Myocyte (in vitro differentiated cells): ENCODE results near the gene KCNQ2. TPM values are rescaled to one million over a fixed set of nuclear protein-coding genes. Genes with fewer than 3 reads are reported as not detected.
"Not testable (repeated sequence)": the region's sequence is repeated elsewhere in the genome, so short reads cannot be mapped to it uniquely, and the experiment has no call there.

Experiments
- DNase-seq: peaks from one replicate; pipeline ENCODE4 v3.0.0-alpha.2; 2012; ENCODE audit warnings: low read depth
- total RNA-seq: library from RNA; depleted of rRNA; stranded (reverse); fragments of >200 nt; gene quantifications from 2 replicates; pipeline ENCODE4 v1.2.3, GENCODE V29; 2014

Gene KCNQ2
- total RNA-seq, 1 donor from 2014 or later = not detected

DNA sequence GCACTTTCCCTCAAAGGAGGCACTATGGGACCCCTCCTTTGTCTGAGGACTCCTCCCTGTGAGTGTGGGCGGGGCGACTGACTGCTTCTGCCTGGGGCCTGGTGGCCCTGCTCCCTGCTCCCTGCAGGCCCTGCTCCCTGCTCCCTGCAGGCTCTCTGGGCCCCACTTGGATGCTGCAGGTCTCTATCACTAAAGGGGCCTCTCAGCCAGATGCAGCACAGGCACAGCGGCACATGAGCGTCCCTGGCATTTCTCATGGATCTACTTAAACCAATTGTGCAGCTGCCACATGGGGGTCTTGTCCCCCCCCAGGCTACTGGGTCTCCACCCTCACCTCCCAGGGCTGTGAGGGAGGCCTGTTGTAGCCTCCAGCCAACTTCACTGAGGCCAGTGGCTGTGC, 18.6 kb upstream of the KCNQ2 start:
- no peak for DNase-seq

DNA sequence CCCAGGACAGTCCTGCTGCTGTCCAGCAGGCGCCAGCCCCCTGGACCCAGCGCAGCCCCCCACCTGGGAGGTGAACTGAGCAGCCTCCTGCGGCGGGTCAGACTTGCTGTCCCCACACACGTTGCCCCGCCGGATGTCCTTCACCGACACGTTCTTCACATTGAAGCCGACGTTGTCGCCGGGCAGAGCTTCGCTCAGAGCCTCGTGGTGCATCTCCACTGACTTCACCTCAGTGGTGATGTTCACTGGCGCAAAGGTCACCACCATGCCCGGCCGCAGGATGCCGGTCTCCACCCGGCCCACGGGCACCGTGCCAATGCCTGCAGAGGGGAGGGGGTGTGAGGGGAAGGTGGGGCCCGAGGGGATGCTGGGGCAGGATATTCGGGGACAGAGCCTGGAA, 18.0 kb upstream of the KCNQ2 start:
- no peak for DNase-seq

DNA sequence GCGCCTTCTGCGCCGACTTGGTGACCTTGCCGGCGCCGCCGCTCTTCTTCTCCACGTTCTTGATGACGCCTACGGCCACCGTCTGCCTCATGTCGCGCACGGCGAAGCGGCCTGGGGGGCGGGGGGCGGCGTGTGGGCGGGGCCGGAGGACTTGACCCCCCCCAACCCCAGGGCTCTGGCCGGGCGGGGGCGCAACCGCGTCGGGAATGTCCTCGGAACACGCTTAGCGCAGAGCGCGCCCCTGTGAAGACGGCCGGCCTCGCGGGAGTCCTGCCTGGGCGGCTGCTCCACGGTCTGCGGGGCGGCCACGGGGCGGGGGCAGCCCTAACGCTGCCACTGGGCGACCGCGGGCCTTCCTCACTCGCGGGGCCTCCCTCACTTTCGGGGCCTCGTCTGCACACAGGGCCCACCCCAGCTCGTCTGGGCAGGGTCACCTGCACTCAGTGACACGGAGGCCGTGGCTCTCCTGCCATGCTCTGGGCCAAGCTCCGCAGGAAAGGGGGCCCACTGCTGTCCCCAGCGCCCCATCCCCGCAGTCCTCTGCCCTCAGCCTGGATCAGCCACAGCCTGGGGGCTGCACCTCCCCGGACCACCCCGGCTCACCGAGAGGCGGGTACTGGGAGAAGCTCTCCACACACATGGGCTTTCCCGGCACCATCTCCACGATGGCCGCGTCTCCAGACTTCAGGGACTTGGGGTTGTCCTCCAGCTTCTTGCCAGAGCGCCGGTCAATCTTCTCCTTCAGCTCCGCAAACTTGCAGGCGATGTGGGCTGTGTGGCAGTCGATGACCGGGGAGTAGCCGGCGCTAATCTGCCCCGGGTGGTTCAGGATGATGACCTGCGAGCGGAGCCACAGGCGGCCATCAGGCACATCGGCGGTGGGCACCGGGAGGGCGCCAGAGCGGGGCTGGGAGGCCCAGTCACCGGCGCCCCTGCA, 16.1 kb upstream of the KCNQ2 start:
- DNase-seq = no peak

DNA sequence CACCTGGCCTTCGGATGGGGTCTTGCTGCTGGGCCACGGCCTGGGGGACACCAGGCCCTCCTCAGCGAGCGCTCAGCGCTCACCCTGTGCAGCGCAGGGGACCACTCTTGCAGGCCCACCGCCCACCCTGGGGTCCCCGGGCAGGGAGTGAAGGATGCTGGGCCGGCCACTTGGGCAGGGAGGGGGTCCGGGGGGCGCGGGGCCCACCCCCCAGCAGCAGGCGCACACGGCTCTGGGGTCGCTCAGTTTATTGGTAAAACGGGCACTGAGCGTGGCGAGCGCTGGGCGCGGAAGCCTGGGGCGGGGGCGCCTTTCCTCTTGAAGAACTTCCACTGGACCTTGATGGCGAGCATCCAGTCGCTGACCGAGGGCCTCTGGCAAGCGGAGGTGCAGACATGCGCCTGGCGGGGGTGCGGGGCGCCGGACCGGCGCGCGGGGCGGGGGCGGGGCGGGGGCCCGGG, 15.4 kb upstream of the KCNQ2 start:
- DNase-seq = no peak

DNA sequence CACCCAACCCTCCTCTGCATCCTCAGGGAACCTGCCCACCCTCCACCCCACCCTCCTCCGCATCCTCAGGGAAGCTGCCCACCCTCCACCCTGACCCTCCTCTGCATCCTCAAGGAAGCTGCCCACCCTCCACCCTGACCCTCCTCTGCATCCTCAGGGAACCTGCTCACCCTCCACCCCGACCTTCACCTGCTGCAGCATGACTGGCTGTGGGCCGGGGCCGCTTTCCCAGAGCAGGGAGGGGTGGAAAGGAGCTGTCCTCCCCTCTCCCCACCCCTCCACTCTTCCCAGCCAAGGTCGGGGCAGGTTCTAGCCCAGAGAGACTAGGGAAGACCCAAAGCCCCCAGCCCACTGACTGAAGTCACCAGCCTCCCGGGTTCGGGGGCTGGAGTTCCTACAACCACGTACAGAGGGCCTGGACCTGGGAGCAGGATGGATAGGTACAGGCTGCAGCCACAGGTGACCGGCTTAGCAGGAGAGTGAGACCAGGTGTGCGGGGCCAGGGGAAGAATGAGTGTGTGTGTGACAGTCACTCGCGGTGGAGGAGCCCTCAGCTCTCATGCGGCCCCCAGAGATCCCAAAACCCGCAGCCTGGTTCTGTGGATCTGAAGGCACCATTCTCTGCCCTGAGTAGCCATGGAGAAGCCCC, 14.8 kb upstream of the KCNQ2 start:
- no peak for DNase-seq

DNA sequence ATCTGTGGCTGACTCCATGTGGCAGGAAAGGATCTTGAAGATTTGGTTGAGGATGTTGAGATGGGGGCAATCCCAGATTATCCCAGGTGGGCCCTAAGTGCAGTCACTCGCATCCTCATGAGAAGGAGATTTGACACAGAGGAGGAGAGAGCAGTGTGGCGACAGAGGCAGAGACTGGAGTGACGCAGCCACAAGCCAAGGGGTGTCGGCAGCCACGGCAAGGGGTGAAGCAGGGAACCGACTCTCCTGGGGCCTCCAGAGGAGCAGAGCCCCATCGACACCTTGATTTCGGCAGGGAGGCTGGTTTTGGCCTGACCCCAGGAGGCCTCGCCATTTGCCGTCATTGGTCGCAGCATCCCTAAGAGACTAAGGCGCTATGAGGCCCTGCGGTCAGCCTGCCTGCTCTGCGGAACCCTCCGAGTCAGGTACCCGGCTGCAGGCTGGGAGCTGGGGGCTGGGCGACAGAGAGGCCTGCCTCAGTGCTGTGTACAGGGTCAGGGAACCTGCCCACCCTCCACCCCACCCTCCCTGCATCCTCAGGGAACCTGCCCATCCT, 13.9 kb upstream of the KCNQ2 start:
- DNase-seq = no peak

DNA sequence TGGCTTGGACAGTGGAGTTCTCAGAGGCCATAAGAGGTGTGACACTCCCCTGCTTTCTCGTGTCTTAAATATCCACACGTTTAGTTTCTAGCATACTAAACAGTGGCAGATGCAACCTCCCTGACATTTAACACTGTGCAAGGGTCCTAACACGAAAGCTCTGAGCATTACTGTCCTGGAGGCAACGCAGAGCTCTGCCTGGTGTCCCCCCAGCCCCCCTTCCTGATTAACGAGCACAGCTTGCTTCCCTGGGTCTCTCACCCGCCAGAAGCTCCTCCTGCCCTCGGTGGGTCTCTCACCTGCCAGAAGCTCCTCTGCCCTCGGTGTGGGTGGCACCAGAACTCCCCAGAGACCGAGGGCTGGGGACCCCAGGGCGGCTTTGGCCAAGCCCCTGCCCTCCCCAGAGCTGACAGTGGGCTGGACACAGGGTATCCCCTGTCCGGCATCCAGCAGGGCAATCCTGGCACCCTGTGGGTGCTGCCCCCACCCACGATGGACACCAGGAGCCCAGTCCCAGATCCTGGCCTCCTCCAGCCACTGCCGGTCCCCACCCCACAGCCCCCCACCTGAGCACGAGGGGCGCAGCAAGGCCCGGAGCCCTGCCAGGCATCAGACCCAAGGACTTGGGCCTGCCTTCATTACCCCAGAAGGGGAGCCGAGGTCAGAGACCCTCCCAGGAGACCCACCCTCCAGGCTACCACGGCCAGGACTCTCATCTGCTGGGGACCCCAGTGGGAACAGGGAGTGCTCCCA, 12.4 kb upstream of the KCNQ2 start:
- no peak for DNase-seq

DNA sequence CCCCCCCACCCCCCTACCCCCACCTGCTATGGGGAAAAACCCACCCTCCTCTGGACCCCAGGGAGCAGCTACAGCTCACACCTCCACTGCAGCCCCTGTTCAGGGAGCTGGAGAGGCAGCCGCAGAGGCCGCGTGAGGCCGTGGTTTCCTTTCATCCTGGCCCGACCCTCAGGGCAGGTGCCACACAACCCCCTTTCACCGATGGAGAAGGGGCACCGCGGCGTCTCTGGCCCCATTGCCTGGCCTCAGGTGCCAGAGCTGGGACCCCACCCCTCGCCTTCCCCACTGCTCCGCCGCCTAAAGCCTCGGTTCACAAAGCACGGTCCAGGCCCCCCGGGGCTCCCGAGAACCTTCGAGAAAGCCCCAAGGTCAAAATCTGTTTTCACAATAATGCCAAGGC, 11.8 kb upstream of the KCNQ2 start:
- no peak for DNase-seq

DNA sequence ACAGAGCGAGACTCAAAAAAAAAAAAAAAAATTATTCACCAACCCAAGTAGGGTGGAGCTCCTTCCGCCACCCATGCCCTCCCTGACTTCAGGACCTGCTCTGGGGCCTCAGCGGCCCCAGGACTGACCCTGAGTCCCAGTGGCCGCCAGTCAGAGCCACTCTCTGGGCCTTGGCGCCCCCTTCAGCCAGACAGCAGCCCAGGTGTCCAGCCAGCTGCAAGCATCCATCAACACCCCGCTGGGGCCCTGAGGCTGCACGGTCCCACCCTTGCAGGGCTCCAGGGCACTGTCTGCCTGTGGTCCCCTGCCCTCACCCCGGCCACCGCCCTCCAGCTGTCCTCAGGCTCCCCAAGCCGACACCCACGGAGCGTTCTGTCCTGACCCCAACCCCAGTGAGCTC, 11.4 kb upstream of the KCNQ2 start:
- no peak for DNase-seq

DNA sequence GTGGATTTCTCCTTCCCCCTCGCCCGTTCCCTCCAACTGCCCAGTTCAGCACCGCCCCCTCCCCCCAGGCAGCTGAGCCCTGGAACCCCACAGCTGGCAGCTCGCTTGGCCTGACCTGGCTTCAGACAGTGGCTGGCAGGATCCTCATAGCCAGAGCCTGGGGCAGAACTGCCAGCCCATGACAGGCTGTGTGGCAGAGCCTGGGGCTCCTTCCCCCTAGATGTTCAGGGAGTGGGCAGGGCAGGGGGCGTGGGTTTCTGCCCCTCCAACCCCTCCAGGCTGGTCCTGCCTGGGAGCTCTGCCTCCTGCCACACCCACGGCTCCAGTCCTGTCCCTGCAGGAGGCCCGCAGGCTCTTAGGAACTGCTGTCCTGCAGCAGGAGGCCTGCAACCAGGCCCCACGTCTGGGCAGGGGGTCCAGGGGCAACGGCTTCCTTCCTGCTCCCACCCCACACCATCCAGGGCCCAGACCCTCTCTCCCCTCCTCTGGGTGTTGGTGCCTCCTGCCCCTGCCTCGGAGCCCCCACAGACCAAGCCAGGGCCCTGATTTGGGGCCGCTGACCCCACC, 9.6 kb upstream of the KCNQ2 start:
- no peak for DNase-seq

DNA sequence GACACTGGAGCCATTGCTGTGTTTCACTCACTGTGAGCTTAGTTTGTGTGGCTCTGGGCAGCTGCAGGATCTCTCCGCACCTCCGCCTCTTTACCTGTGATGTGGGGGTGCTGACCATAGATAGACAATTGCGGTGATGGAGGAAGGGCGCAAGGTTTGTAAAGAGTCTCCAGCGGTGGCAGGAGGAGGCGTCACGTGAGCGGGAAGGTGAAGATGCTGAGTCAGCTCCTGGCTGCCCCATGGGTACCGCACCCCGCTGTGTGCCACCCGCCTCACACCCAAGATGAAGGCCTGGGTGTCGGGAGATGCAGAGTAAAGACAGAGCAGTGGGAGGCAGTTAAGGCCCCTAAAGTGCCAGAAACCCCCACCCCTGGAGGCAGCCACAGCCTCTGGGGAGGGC, 9.0 kb upstream of the KCNQ2 start:
- DNase-seq = no peak

DNA sequence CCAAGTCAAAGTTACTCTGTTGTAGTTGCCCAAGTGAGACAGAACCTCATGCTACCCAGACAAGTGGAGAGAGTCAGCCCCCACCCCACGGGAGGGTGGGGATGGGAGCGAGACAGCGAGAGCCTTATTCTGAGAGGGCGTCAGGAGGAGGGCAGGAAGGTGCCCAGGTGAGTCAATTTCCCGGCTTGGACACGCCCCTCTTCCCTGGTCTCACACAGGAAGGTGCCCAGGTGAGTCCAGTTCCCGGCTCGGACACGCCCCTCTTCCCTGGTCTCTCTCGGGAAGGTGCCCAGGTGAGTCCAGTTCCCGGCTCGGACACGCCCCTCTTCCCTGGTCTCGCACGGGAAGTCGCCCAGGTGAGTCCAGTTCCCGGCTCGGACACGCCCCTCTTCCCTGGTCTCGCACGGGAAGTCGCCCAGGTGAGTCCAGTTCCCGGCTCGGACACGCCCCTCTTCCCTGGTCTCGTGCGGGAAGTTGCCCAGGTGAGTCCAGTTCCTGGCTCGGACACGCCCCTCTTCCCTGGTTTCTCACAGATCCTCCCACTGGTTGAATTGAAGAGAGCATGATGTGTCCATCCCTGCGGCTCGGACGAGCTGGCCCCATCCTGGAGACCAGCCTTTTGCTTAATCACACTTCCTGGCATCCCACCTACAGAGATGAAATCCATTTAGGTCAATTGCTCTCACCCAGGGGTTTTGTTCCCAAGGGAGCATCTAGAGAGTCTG, 7.4 kb upstream of the KCNQ2 start:
- DNase-seq = not testable (repeated sequence)

DNA sequence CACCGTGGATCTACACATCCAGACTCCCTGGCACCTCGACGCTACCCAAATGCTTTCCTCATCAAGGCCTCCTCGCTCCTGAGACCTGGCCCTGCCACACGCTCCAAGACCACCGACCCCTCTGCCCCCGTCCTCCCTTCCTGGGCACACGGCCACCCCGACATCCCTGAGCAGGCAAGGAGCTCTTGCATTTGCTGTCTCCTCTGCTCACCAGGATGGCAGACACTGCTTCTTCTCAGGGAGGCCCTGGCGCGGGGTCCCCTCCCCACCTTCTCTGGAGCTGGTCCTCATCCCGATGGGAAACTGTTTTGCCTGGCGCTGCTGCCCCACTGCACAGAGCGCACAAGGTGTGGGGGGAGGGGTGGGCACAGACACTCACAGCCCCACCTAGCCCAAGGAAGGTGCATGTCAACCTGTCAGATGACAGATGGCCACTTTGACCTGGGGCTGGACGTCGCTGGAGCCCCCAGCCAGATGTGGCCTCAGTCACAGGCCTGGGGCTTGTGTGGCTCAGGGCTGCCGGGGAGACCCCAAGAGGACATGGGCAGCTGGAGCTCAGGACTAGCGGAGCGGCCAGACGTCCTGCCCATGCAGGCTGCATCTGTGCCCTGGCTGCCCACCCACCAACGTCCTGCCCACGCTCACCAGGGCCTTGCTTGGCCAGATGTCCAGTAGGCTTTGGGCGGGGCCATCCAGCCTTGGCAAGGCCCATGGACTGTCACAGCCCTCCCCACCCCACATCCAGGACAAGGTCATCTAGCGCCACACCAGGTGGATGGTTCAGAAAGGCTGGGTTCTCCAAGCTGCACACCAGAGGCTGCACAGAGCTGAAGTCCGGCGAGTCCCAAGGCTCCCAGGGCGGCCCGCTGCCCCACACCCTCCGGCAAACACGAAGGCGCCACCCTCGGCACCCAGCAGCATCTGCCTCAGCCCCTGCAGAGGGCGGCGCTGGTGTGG, 6.2 kb upstream of the KCNQ2 start:
- no peak for DNase-seq

DNA sequence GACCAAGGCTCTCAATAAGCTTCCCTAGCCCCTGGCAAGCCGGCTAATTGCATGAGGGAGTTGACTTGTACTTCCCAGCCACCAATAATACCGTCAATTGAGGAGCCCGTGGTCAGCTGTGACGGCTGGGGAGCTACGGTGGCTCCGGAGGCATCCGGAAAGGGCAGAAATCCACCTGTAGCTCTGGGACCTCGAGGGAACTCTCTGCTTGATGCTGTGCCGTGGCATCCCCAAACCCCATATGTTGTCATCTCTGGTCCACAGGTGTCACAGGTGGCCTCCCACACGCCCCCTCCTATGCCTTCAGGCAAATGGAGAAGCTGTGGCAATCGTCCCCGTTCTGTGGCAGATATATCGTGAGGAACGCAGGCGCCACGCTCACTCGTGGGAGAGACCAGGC, 5.5 kb upstream of the KCNQ2 start:
- no peak for DNase-seq

DNA sequence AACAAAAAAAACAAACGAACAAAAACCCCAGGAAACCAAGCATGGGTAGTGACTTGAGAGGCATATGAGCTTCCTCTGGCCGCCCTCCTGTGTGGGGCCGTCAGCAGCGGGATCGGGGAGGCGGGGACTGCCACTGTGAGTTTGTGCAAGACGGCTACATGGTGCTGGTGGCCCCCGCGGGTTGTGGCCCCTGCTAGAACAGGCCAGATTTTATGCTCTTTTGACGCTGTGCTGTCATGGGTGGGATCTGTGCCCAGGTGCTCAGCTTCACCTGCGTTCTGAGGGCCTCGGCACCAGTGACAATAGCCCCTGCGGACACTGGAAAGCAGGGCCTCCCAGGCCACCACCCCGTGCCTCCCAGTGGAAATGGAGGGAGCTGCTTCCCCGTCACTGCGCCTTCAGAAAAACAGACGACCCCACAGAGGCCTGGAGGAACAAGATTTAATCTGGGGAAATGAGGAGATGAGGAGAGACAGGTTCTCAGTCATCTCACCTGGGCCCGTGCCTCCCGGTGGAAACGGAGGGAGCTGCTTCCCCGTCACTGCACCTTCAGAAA, 4.7 kb upstream of the KCNQ2 start:
- no peak for DNase-seq

DNA sequence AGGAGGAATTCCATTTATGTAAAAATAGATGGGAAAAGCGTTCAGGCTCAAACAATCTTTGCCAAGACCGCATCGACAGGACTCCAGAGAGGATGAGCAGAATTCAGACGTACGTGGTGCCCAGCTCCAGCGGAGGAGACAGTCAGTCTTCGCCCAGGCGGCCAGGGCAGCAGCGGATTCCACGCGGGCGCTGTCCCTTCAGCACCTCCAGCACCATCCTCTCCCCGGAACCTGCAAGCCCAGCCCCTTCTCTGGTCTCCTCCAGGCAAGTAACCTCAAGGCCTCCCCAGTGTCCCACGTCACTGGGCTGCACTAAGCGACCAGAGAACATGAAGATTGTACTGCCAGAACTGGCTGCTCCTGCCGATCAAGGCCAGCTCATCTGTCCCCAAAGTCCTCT, 2.8 kb upstream of the KCNQ2 start:
- DNase-seq = peak; percentile 60

DNA sequence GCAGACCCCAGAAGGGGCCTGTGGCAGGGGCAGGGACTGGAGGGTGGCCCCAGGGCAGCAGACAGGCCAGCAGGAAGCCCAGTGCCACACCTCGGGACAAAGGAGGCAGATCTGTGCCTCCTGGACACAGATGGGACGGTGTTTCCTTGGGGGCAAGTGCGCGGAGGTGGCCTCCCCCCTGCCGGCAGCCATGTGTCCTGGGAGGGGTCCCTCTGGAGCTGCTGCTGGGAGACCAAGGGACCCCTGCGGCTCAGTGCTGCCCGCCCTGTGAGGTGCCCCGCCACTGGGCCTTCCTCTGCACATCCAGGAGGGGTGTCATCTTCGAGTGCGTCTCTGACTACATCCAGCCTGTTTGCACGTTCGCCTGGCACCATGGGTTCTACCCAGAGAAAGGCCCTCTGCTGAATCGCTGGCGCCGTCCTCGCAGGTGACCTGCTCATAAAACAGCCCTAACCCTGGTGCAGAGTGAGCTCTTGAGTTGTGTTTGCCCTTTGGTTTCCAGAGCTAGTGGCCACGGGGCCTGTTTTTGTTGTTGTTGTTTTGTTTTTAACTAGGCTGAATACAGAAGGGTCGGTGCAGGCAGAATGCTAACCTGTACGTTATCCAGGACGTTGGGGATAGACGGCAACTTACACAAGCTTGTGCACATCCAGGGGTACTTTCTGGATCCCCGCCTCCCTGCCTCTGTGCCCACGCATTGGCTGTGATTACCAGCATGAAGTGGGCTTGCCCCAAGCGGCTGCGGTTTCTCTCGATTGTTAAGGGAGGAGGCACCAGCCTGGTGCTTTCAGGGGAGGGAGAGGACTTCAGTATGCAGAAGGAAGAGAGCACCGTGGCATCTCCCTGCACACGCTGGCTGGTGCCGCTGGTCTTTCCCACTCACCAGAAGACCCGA, 1.3 kb upstream of the KCNQ2 start:
- DNase-seq = no peak

DNA sequence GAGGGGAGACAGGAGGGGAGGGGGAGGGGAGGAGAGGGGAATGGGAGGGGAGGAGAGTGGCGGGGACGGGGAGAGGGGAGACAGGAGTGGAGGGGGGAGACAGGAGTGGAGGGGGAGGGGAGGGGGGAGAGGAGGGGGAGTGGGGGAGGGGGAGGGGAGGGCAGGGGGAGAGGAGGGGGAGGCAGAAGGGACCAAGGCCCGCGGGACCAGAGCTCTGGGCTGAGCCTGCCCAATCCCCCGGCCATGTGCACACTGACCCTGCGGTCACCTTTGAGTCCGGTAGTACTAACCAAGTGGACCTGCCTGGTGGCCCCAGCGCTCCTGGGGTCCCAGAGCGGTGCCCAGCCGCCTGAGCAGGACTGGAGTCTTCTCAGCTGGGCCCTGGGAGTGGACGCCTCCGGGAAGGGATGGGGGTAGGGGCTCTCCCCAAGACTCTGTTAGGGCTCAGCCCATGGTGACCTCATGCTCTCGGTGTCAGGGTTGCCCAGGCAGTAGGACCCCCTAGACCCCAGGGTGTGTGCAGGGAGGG, 471 bp upstream of the KCNQ2 start:
- no peak for DNase-seq
